ENCODE results near the gene ADAM12. TPM values are rescaled to one million over a fixed set of nuclear protein-coding genes. Genes with fewer than 3 reads are reported as not detected.

Gene ADAM12
- total RNA-seq, 1 donor from 2014 or later, result 18.4 TPM

GRCh38 chr10:126341491-126341890, 46.8 kb downstream of the ADAM12 start:
- H3K4me1 Mint-ChIP-seq (ENCODE audit: low read depth, unreplicated experiment), result peaks cover 8% of the 10 kb centered on the region
- DNase-seq, result no peak
- peaks cover 5% of the 10 kb centered on the region for H3K36me3 Mint-ChIP-seq (ENCODE audit: unreplicated experiment)
- no peak overlapping the region for H3K27ac Mint-ChIP-seq (ENCODE audit: unreplicated experiment)
- TF ChIP-seq CTCF (IDR thresholded peaks at IDR 0.05; ENCODE audit: partially characterized antibody, unreplicated experiment), result no peak
- H3K4me3 Mint-ChIP-seq (ENCODE audit: unreplicated experiment), result no peak overlapping the region
- H3K9me3 Mint-ChIP-seq (ENCODE audit: unreplicated experiment), result peaks cover 7% of the 10 kb centered on the region
- H3K27me3 Mint-ChIP-seq (ENCODE audit: unreplicated experiment), result peaks cover 3% of the 10 kb centered on the region

- no peaks in the 10 kb centered on the region for H3K27me3 Mint-ChIP-seq (ENCODE audit: unreplicated experiment)
- no peaks in the 10 kb centered on the region for H3K9me3 Mint-ChIP-seq (ENCODE audit: unreplicated experiment)
- no peak for TF ChIP-seq CTCF (IDR thresholded peaks at IDR 0.05; ENCODE audit: partially characterized antibody, unreplicated experiment)
- peaks cover 12% of the 10 kb centered on the region for H3K4me1 Mint-ChIP-seq (ENCODE audit: low read depth, unreplicated experiment)
- no peak overlapping the region for H3K4me3 Mint-ChIP-seq (ENCODE audit: unreplicated experiment)
- DNase-seq, result no peak
- H3K36me3 Mint-ChIP-seq (ENCODE audit: unreplicated experiment), result no peaks in the 10 kb centered on the region
- H3K27ac Mint-ChIP-seq (ENCODE audit: unreplicated experiment), result no peak overlapping the region
Observed at GRCh38 chr10:126337251-126337810, 50.9 kb downstream of the ADAM12 start.

GRCh38 chr10:126336801-126337200, 51.5 kb downstream of the ADAM12 start:
- H3K9me3 Mint-ChIP-seq (ENCODE audit: unreplicated experiment), result no peaks in the 10 kb centered on the region
- H3K4me3 Mint-ChIP-seq (ENCODE audit: unreplicated experiment), result no peak overlapping the region
- H3K27ac Mint-ChIP-seq (ENCODE audit: unreplicated experiment), result no peak overlapping the region
- H3K27me3 Mint-ChIP-seq (ENCODE audit: unreplicated experiment), result no peaks in the 10 kb centered on the region
- peaks cover 12% of the 10 kb centered on the region for H3K4me1 Mint-ChIP-seq (ENCODE audit: low read depth, unreplicated experiment)
- no peaks in the 10 kb centered on the region for H3K36me3 Mint-ChIP-seq (ENCODE audit: unreplicated experiment)
- TF ChIP-seq CTCF (IDR thresholded peaks at IDR 0.05; ENCODE audit: partially characterized antibody, unreplicated experiment), result no peak
- DNase-seq, result no peak

GRCh38 chr10:126334272-126334671, 54.0 kb downstream of the ADAM12 start:
- no peak for DNase-seq
- no peaks in the 10 kb centered on the region for H3K36me3 Mint-ChIP-seq (ENCODE audit: unreplicated experiment)
- no peak for TF ChIP-seq CTCF (IDR thresholded peaks at IDR 0.05; ENCODE audit: partially characterized antibody, unreplicated experiment)
- no peak overlapping the region for H3K4me3 Mint-ChIP-seq (ENCODE audit: unreplicated experiment)
- H3K9me3 Mint-ChIP-seq (ENCODE audit: unreplicated experiment), result no peaks in the 10 kb centered on the region
- no peaks in the 10 kb centered on the region for H3K27me3 Mint-ChIP-seq (ENCODE audit: unreplicated experiment)
- no peak overlapping the region for H3K27ac Mint-ChIP-seq (ENCODE audit: unreplicated experiment)
- peaks cover 9% of the 10 kb centered on the region for H3K4me1 Mint-ChIP-seq (ENCODE audit: low read depth, unreplicated experiment)

GRCh38 chr10:126332576-126332975, 55.7 kb downstream of the ADAM12 start:
- no peak overlapping the region for H3K4me3 Mint-ChIP-seq (ENCODE audit: unreplicated experiment)
- TF ChIP-seq CTCF (IDR thresholded peaks at IDR 0.05; ENCODE audit: partially characterized antibody, unreplicated experiment), result no peak
- peaks cover 2% of the 10 kb centered on the region for H3K27me3 Mint-ChIP-seq (ENCODE audit: unreplicated experiment)

More at GRCh38 chr10:126332576-126332975, 55.7 kb downstream of the ADAM12 start:
- Mint-ChIP-seq H3K4me1 (ENCODE audit: low read depth, unreplicated experiment) (peaks cover 5% of the 10 kb centered on the region), H3K9me3 (ENCODE audit: unreplicated experiment) (no peaks in the 10 kb centered on the region), H3K27ac (ENCODE audit: unreplicated experiment) (no peak overlapping the region), H3K36me3 (ENCODE audit: unreplicated experiment) (no peaks in the 10 kb centered on the region)
- no peak for DNase-seq

Data from glutamatergic neuron (in vitro differentiated cells).